Thyroid gland (tissue), 4 donors: ENCODE results near the gene TMC2.

Experiments used
- CTCF ChIP-seq, 6 experiments: fragments of 200-600 bp in 3 of 6; fragments of 450-650 bp in 3 of 6; sonication (generic) in 3 of 6; IDR thresholded peaks; one replicate each; pipeline ENCODE4 v1.5.1; 2016 to 2019; ENCODE audit warnings: antibody characterized with exemption in 6 of 6, mild to moderate bottlenecking in 2 of 6, inconsistent platforms in 1 of 6, moderate library complexity in 1 of 6
- POLR2A ChIP-seq, 2 donors: fragments of 450-650 bp; IDR thresholded peaks; one replicate each; pipeline ENCODE4 v1.6.1; 2017; ENCODE audit warnings: antibody characterized with exemption in 2 of 2, mild to moderate bottlenecking in 2 of 2, moderate library complexity in 1 of 2

GRCh38 chr20:2659547-2659946, 123.2 kb downstream of the TMC2 start:
- TF ChIP-seq CTCF (IDR thresholded peaks at IDR 0.05), result no peak
- TF ChIP-seq POLR2A (IDR thresholded peaks at IDR 0.05), result no peak
